ENCODE measurements around the gene RIPK3. TPM values are rescaled to one million over a fixed set of nuclear protein-coding genes. Genes with fewer than 3 reads are reported as not detected.

Gene RIPK3
- total and polyA plus RNA-seq, 9 donors = 0.61 to 3.2 (median 1.5) TPM

GRCh38 chr14:24307156-24307574 lies 32.6 kb downstream of the RIPK3 start:
- no peak for TF ChIP-seq EP300 (IDR thresholded peaks at IDR 0.05)
- TF ChIP-seq POLR2A (IDR thresholded peaks at IDR 0.05) = no peak
- TF ChIP-seq CTCF (IDR thresholded peaks at IDR 0.05) = no peak
- H3K27ac ChIP-seq = no peak overlapping the region
- H3K9me3 ChIP-seq = no peaks in the 10 kb centered on the region
- peaks cover 11% of the 10 kb centered on the region for H3K4me1 ChIP-seq (ENCODE audit: insufficient read depth)
- H3K4me3 ChIP-seq = no peak overlapping the region
- no peaks in the 10 kb centered on the region for H3K27me3 ChIP-seq
- H3K36me3 ChIP-seq = no peaks in the 10 kb centered on the region
- DNase-seq = no peak
- intact Hi-C loops (cut with DNase I) = loop anchor here in 1 of 4 donors (5.0 kb wide), 1 partner anchor 65 kb away; the partner anchor contains the start of gene TINF2
- 75 to 79% (median 78%) methylated on average over 11 of the region's 11 CpGs for WGBS, 3 donors

- no peak for DNase-seq
- Histone ChIP-seq H3K9me3 (no peaks in the 10 kb centered on the region), H3K4me3 (no peak overlapping the region), H3K27ac (no peak overlapping the region), H3K27me3 (no peaks in the 10 kb centered on the region), H3K36me3 (no peaks in the 10 kb centered on the region), H3K4me1 (ENCODE audit: insufficient read depth) (peaks cover 3% of the 10 kb centered on the region)
- intact Hi-C loops (cut with DNase I) = no loop called here
- 92 to 94% (median 93%) methylated on average over 11 of the region's 11 CpGs for WGBS, 3 donors
- TF ChIP-seq EP300 (IDR thresholded peaks at IDR 0.05) (no peak), POLR2A (IDR thresholded peaks at IDR 0.05) (no peak), CTCF (IDR thresholded peaks at IDR 0.05) (no peak)
These were observed 35.8 kb downstream of the RIPK3 start for GRCh38 chr14:24304019-24304387.

GRCh38 chr14:24300326-24300980 lies 39.3 kb downstream of the RIPK3 start:
- Histone ChIP-seq H3K27me3 (no peaks in the 10 kb centered on the region), H3K36me3 (no peaks in the 10 kb centered on the region)
- intact Hi-C loops (cut with DNase I) = no loop called here

More at GRCh38 chr14:24300326-24300980, 39.3 kb downstream of the RIPK3 start:
- DNase-seq = no peak
- Histone ChIP-seq H3K4me3 (peak overlapping the region; percentile 93), H3K27ac (peak overlapping the region; percentile 32 to 65), H3K4me1 (ENCODE audit: insufficient read depth) (peaks cover 6% of the 10 kb centered on the region), H3K9me3 (no peaks in the 10 kb centered on the region)
- WGBS, 3 donors = 22 to 26% (median 23%) methylated on average over 16 of the region's 16 CpGs
- TF ChIP-seq POLR2A (IDR thresholded peaks at IDR 0.05) (no peak), CTCF (IDR thresholded peaks at IDR 0.05) (no peak)

All from ovary (tissue), 9 donors.